Measurements from ENCODE around the gene PPP3R2.

DNA sequence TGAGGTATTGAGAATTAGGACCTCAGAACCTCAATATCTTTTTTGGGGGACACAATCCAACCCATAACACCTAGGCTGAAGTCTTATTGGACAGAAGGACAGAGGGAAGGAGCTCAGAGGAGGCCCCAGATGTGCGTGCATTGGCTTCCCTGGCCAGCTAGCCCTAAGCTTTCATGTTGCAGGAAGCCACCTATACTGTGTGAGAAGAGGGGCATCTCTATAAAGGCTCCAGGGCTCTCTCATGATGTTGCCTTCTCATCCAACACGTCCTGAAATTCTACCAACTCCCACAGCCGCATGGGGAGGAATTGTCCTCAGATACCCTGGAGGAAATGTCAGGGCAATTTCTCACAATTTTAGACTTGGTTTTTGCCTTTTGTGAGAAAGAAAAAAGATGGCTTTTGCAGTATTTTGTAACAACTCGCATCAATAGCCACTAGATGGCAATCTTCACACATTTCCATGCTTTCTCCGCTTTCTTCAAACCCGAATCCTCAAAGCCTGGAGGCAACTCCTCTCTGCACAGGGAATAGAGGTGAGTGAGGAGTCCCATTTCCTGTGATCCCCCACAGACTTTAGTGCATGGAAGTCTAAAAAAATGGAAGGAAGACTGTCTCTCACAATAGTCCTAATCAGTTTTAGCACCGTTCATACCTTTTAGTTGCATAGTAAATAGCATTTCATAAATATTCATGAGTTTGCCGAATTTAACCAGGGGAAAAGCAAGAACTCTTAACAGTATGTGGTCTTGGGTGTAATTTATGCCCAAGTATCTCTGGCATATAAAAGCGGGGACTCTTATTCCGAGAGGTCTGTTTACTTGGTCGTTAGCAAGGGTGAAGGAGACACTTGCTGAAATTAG lies 7.4 kb upstream of the PPP3R2 start:
- TF ChIP-seq, protein P1, sequence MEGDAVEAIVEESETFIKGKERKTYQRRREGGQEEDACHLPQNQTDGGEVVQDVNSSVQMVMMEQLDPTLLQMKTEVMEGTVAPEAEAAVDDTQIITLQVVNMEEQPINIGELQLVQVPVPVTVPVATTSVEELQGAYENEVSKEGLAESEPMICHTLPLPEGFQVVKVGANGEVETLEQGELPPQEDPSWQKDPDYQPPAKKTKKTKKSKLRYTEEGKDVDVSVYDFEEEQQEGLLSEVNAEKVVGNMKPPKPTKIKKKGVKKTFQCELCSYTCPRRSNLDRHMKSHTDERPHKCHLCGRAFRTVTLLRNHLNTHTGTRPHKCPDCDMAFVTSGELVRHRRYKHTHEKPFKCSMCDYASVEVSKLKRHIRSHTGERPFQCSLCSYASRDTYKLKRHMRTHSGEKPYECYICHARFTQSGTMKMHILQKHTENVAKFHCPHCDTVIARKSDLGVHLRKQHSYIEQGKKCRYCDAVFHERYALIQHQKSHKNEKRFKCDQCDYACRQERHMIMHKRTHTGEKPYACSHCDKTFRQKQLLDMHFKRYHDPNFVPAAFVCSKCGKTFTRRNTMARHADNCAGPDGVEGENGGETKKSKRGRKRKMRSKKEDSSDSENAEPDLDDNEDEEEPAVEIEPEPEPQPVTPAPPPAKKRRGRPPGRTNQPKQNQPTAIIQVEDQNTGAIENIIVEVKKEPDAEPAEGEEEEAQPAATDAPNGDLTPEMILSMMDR (IDR thresholded peaks at IDR 0.05; ENCODE audit: extremely low read depth in 1 of 2, insufficient read depth in 1 of 2, low read depth in 1 of 2, low read length in 2 of 2) = peak; percentile 41 to 48
- TF ChIP-seq POLR2A (IDR thresholded peaks at IDR 0.05; ENCODE audit: low read depth, low read length) = no peak
- TF ChIP-seq EZH2 (IDR thresholded peaks at IDR 0.05; ENCODE audit: borderline replicate concordance, low read depth, low read length, severe bottlenecking) = no peak
- TF ChIP-seq JUN (IDR thresholded peaks at IDR 0.05; ENCODE audit: borderline replicate concordance, insufficient read depth, insufficient read length, low read depth) = no peak
- TF ChIP-seq GATA2 (IDR thresholded peaks at IDR 0.05; ENCODE audit: insufficient read depth, insufficient read length, low read depth, low read length) = no peak
- TF ChIP-seq, protein P2, sequence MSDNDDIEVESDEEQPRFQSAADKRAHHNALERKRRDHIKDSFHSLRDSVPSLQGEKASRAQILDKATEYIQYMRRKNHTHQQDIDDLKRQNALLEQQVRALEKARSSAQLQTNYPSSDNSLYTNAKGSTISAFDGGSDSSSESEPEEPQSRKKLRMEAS (IDR thresholded peaks at IDR 0.05; ENCODE audit: insufficient read depth, insufficient read length) = no peak
